Measurements from ENCODE around the gene HDGFL3.
"Not testable (repeated sequence)": the region's sequence is repeated elsewhere in the genome, so short reads cannot be mapped to it uniquely, and the experiment has no call there.

The HDGFL3 gene

DNA sequence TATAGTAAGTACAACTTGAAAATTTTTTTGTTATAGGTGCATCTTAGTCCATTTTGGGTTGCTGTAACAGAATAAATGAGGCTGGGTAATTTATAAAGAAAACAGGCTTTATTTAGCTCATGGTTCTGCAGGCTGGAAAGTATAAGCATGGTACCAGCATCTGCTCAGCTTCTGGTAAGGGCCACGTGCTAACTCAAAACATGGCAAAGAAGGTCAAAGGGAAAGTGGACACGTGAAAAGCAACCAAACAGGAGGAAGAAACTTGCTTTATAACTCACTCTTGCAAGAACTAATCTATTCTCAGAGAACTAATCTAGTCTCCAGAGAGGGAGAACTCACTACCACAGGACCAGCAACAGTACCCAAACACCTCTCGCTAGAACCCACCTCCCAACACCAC is 9.1 kb downstream of the HDGFL3 start:
- FAIRE-seq (no peak), DNase-seq (ENCODE audit: insufficient read length, low spot score) (no peak)

- no peak for FAIRE-seq
- DNase-seq (ENCODE audit: insufficient read length, low spot score): no peak
These were observed 13.1 kb downstream of the HDGFL3 start for GRCh38 chr15:83194528-83194927.

- DNase-seq (ENCODE audit: insufficient read length, low spot score): no peak
- no peak for FAIRE-seq
These were observed 13.9 kb downstream of the HDGFL3 start for GRCh38 chr15:83193721-83194120.

GRCh38 chr15:83192742-83193141 is 14.9 kb downstream of the HDGFL3 start:
- DNase-seq (ENCODE audit: insufficient read length, low spot score) (no peak), FAIRE-seq (no peak)

DNA sequence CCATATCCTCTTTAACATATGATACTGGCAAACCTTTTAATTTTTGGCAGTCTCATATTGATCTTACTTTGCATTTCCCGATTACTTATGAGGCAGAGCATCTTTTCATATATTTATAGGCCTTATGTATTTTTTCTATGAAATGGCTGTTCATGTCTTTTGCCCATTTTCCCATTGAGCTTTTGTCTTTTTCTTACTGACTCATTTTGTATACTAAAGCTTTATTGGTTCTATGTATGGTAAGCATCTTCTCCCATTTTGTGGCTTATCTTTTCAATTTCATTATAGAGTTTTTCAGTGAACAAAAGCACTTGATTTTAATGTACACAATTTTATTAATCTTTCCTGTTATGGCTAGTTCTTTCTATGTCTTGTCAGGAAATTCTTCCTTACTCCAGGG is 17.2 kb downstream of the HDGFL3 start:
- no peak for DNase-seq (ENCODE audit: insufficient read length, low spot score)
- no peak for FAIRE-seq

DNA sequence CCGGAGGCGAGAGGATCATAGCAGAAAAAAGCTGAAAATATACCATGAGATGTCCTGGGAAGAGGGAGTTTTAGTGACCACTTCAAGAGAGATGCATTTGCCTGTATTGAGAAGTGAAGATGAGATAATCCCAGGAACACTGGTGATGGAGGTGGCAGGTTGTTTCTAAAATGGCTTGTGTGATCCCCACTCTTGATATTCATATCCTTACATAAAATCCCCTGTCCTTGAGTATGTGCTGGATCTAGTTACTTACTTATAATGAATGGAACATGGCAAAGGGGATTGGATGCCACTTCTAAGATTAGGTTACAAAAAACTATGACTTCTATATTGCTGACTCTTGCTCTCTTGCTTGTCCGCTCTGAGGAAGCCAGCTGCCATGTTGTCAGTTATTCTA is 22.1 kb downstream of the HDGFL3 start:
- FAIRE-seq (no peak), DNase-seq (ENCODE audit: insufficient read length, low spot score) (no peak)

GRCh38 chr15:83178869-83179325 is 28.7 kb downstream of the HDGFL3 start:
- no peak for FAIRE-seq
- no peak for DNase-seq (ENCODE audit: insufficient read length, low spot score)

GRCh38 chr15:83178390-83178789 is 29.2 kb downstream of the HDGFL3 start:
- no peak for FAIRE-seq

GRCh38 chr15:83174891-83175290 is 32.7 kb downstream of the HDGFL3 start:
- FAIRE-seq (no peak), DNase-seq (ENCODE audit: insufficient read length, low spot score) (no peak)

More at GRCh38 chr15:83178390-83178789, 29.2 kb downstream of the HDGFL3 start:
- DNase-seq (ENCODE audit: insufficient read length, low spot score): no peak

DNA sequence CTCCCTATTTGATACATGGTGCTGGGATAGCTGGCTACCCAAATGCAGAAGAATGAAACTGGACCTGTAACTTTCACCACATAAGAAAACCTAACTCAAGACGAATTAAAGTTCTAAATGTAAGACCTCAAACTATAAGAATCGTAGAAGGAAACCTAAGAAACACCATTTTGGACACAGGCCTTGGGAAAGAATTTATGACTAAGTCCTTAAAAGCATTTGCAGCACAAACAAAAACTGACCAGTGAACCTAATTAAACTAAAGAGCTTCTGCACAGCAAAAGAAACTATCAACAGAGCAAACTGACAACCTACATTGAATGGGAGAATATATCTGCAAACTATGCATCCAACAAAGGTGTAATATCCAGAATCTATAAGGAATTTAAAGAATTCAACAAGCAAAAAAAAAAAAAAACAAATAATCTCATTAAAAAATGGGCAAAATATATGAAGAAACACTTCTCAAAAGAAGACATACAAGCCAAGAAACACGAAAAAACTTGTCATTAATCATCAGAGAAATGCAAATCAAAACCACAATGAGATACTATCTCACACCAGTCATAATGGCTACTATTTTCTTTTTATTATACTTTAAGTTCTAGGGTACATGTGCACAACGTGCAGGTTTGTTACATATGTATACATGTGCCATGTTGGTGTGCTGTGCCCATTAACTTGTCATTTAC is 37.0 kb downstream of the HDGFL3 start:
- FAIRE-seq: no peak
- DNase-seq (ENCODE audit: insufficient read length, low spot score): no peak

DNA sequence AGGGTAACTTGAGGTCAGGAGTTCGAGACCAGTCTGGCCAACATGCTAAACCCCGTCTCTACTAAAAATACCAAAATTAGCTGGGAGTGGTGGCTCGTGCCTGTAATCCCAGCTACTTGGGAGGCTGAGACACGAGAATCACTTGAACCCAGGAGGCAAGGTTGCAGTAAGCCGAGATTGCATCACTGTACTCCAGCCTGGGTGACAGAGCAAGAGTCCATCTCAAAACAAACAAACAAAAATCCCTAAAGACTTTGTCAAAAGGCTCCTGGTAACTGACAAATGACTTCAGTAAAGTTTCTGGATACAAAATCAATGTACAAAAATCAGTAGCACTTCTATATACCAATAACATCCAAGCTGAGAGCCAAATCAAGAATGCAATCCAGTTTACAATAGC is 38.0 kb downstream of the HDGFL3 start:
- not testable (repeated sequence) for DNase-seq (ENCODE audit: insufficient read length, low spot score); FAIRE-seq

GRCh38 chr15:83166830-83167229 is 40.8 kb downstream of the HDGFL3 start:
- no peak for FAIRE-seq

GRCh38 chr15:83166218-83166617 is 41.4 kb downstream of the HDGFL3 start:
- FAIRE-seq: no peak

More at GRCh38 chr15:83166830-83167229, 40.8 kb downstream of the HDGFL3 start:
- no peak for DNase-seq (ENCODE audit: insufficient read length, low spot score)

GRCh38 chr15:83164771-83165404 is 42.7 kb downstream of the HDGFL3 start:
- FAIRE-seq: no peak

More at GRCh38 chr15:83166218-83166617, 41.4 kb downstream of the HDGFL3 start:
- DNase-seq (ENCODE audit: insufficient read length, low spot score): no peak

GRCh38 chr15:83164111-83164770 is 43.4 kb downstream of the HDGFL3 start:
- DNase-seq (ENCODE audit: insufficient read length, low spot score): no peak
- FAIRE-seq: no peak

More at GRCh38 chr15:83164771-83165404, 42.7 kb downstream of the HDGFL3 start:
- DNase-seq (ENCODE audit: insufficient read length, low spot score): no peak

- DNase-seq (ENCODE audit: insufficient read length, low spot score) (no peak), FAIRE-seq (no peak)
These were observed 44.6 kb downstream of the HDGFL3 start for GRCh38 chr15:83163032-83163431.

GRCh38 chr15:83160741-83161140 is 46.9 kb downstream of the HDGFL3 start:
- FAIRE-seq (no peak), DNase-seq (ENCODE audit: insufficient read length, low spot score) (no peak)

GRCh38 chr15:83158393-83158792 is 49.2 kb downstream of the HDGFL3 start:
- FAIRE-seq: no peak

DNA sequence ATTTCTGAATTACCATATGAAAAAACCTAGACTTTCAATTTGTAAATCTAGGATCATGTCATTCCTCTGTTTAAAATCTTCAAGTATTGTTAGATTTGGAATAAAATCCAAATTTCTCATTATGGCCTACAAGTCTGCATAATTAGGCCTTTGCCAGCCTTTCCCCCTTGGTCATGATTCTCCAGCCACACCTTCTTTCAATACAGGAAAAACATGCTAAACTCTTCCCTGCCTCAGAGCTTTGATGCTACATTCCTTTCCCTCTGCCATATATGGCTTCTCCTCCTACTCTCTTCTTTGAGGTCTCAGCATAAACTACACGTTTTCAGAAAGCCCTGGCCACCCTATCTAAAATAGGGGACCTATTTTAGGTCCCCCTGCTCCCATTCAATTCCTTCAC is 51.7 kb downstream of the HDGFL3 start:
- DNase-seq (ENCODE audit: insufficient read length, low spot score) (no peak), FAIRE-seq (no peak)

More at GRCh38 chr15:83158393-83158792, 49.2 kb downstream of the HDGFL3 start:
- DNase-seq (ENCODE audit: insufficient read length, low spot score): no peak

GRCh38 chr15:83153288-83153687 is 54.3 kb downstream of the HDGFL3 start:
- DNase-seq (ENCODE audit: insufficient read length, low spot score) (no peak), FAIRE-seq (no peak)

DNA sequence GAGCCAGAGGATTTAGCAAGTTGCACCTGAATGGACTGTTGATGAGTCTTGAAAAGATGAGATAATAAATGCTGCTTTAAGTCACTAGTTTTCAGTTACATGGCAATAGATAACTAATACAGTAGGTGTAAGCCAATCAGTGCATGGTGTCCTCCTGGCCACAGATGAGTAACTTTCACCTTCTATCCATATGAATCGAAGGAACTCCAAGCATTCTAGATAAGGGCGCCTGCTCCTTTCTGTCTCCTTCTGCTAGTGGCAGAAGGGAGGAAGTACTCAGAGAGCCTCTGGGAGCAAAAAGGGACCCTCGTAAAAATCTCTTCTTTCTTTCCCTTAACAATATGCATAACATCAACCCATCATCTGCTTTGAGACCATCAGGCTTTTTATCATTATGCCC is 62.9 kb downstream of the HDGFL3 start:
- FAIRE-seq: no peak
- no peak for DNase-seq (ENCODE audit: insufficient read length, low spot score)

- FAIRE-seq; DNase-seq (ENCODE audit: insufficient read length, low spot score): not testable (repeated sequence)
These were observed 65.5 kb downstream of the HDGFL3 start for GRCh38 chr15:83142151-83142550.
